Endodermal cell (in vitro differentiated cells): Measurements from ENCODE around the gene NELFCD. TPM values are rescaled to one million over a fixed set of nuclear protein-coding genes. Genes with fewer than 3 reads are reported as not detected.

Experiments used
- DNase-seq: peaks from one replicate; pipeline ENCODE4 v3.0.0-alpha.2; 2017
- H3K27ac ChIP-seq: 2 replicates; pipeline ENCODE4 v1.5.1; 2013; ENCODE audit warnings: mild to moderate bottlenecking, low read depth, low read length, moderate library complexity
- H3K27me3 ChIP-seq: 2 replicates; pipeline ENCODE4 v1.6.1; 2013; ENCODE audit warnings: mild to moderate bottlenecking, low read length, moderate library complexity; ENCODE audit not compliant: insufficient read depth, control insufficient read depth, poor library complexity, severe bottlenecking
- H3K36me3 ChIP-seq: 2 replicates; pipeline ENCODE4 v1.7.0; 2013; ENCODE audit warnings: mild to moderate bottlenecking, low read length, moderate library complexity; ENCODE audit not compliant: control insufficient read depth, insufficient read depth
- H3K4me1 ChIP-seq: one replicate; pipeline ENCODE4 v1.7.0; 2013; ENCODE audit warnings: low read length; ENCODE audit not compliant: control insufficient read depth, insufficient read depth
- H3K4me3 ChIP-seq: 2 replicates; pipeline ENCODE4 v1.5.1; 2013; ENCODE audit warnings: mild to moderate bottlenecking, low read length, moderate library complexity
- H3K9ac ChIP-seq: 2 replicates; pipeline ENCODE4 v1.6.1; 2013; ENCODE audit warnings: mild to moderate bottlenecking, low read length, moderate library complexity; ENCODE audit not compliant: poor library complexity, severe bottlenecking; ENCODE audit errors: extremely low read depth
- H3K9me3 ChIP-seq: 2 replicates; pipeline ENCODE4 v1.6.1; 2013; ENCODE audit warnings: mild to moderate bottlenecking, low read length, moderate library complexity; ENCODE audit not compliant: control insufficient read depth
- H3K27ac Mint-ChIP-seq: 2 replicates; pipeline ENCODE4 v1.8.0; 2020; ENCODE audit warnings: mixed read lengths
- H3K27me3 Mint-ChIP-seq: 2 replicates; pipeline ENCODE4 v1.8.0; 2021; ENCODE audit warnings: mild to moderate bottlenecking, mixed read lengths; ENCODE audit not compliant: insufficient read depth
- H3K36me3 Mint-ChIP-seq: 2 replicates; pipeline ENCODE4 v1.8.0; 2020; ENCODE audit warnings: low read depth, mixed read lengths
- H3K4me1 Mint-ChIP-seq: 2 replicates; pipeline ENCODE4 v1.8.0; 2020; ENCODE audit warnings: mixed read lengths
- H3K4me3 Mint-ChIP-seq: 2 replicates; pipeline ENCODE4 v1.8.0; 2020; ENCODE audit warnings: mild to moderate bottlenecking, moderate library complexity, mixed read lengths
- H3K9me3 Mint-ChIP-seq: 2 replicates; pipeline ENCODE4 v1.8.0; 2020; ENCODE audit warnings: mild to moderate bottlenecking, mixed read lengths
- WGBS, 2 experiments: methylation state at CpG; one replicate each; pipeline versions ENCODE4 v1.1.5 to v1.1.7; 2013; ENCODE audit warnings: missing lambda C conversion rate in 2 of 2, mixed read lengths in 1 of 2; ENCODE audit not compliant: insufficient coverage in 1 of 2, insufficient read length in 1 of 2; 5-methylcytosine and 5-hydroxymethylcytosine counted together
- total RNA-seq, 2 donors: library from RNA; stranded (reverse); fragmentation: NEBNext Ultra II Directional in 1 of 2; extraction: Animal tissue kit (Norgen Biotek cat#: 25700) in 1 of 2; gene quantifications; 2 replicates in 1 of 2; 3 replicates in 1 of 2; pipeline ENCODE4 v1.2.1, GENCODE V29; 2021
- TF ChIP-seq, protein P1 (sequence below): fragments of 200-600 bp; sonication (generic); conservative IDR thresholded peaks from 2 replicates; pipeline ENCODE4 v1.5.0; 2021; ENCODE audit warnings: antibody characterized with exemption, mild to moderate bottlenecking

Gene NELFCD
- total RNA-seq, 2 donors from 2014 or later = 66.6 to 72.5 TPM

DNA sequence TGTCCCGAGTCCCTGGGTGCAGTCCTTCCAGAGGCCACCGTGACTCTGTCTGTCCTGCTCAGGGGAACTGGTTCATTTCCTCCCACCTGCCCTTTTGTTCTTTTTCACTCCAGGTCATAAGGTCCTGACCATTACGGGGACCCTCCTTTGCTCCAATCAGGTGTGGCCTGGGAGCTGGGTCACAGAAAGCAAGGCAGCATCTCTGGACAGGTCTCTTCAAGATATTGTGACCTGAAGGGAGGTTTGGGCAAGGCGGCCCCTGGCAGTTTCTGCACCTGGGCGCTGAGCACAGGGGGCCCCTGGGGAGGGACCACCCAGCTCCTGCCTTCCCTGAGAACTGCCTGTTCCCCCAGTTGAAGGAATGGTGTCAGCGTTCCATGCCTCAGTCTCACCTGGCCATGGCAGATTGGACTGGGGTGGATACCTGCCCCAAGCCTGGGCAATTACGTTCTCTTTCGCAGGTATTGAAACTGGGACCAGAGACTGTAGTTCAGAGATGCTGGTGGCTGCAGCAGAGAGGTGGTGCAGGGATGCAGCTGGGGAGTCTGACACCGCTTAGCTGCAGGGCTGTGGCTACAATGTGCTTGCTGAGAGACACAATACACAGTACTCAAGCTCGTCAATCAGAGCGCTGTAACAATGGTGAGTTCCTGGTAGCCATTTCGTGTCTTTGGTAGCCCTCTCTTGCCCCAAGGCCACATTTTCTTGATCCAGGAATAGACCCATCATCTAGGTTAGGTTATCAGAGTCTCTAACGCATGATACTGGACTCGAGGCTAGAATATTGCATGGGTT, 15.6 kb upstream of the NELFCD start:
- H3K4me3 Mint-ChIP-seq = no peak overlapping the region
- no peak overlapping the region for H3K9ac ChIP-seq
- no peak overlapping the region for H3K27ac ChIP-seq
- H3K9me3 Mint-ChIP-seq = peaks cover 7% of the 10 kb centered on the region
- H3K27ac Mint-ChIP-seq = no peak overlapping the region
- no peaks in the 10 kb centered on the region for H3K36me3 ChIP-seq
- peaks cover 7% of the 10 kb centered on the region for H3K9me3 ChIP-seq
- TF ChIP-seq, protein P1, sequence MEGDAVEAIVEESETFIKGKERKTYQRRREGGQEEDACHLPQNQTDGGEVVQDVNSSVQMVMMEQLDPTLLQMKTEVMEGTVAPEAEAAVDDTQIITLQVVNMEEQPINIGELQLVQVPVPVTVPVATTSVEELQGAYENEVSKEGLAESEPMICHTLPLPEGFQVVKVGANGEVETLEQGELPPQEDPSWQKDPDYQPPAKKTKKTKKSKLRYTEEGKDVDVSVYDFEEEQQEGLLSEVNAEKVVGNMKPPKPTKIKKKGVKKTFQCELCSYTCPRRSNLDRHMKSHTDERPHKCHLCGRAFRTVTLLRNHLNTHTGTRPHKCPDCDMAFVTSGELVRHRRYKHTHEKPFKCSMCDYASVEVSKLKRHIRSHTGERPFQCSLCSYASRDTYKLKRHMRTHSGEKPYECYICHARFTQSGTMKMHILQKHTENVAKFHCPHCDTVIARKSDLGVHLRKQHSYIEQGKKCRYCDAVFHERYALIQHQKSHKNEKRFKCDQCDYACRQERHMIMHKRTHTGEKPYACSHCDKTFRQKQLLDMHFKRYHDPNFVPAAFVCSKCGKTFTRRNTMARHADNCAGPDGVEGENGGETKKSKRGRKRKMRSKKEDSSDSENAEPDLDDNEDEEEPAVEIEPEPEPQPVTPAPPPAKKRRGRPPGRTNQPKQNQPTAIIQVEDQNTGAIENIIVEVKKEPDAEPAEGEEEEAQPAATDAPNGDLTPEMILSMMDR = no peak
- H3K36me3 Mint-ChIP-seq = no peaks in the 10 kb centered on the region
- H3K4me1 ChIP-seq = no peaks in the 10 kb centered on the region
- peaks cover 2% of the 10 kb centered on the region for H3K27me3 Mint-ChIP-seq
- WGBS, 2 experiments = 74 to 84% methylated on average over 12 to 14 of the region's 14 CpGs
- no peaks in the 10 kb centered on the region for H3K4me1 Mint-ChIP-seq
- no peaks in the 10 kb centered on the region for H3K27me3 ChIP-seq
- DNase-seq = no peak
- H3K4me3 ChIP-seq = no peak overlapping the region

- Histone ChIP-seq H3K4me3 (no peak overlapping the region), H3K36me3 (no peaks in the 10 kb centered on the region), H3K9me3 (peaks cover 7% of the 10 kb centered on the region), H3K27me3 (no peaks in the 10 kb centered on the region), H3K27ac (no peak overlapping the region), H3K9ac (no peak overlapping the region), H3K4me1 (no peaks in the 10 kb centered on the region)
- Mint-ChIP-seq H3K4me3 (no peak overlapping the region), H3K4me1 (no peaks in the 10 kb centered on the region), H3K27ac (no peak overlapping the region), H3K27me3 (peaks cover 2% of the 10 kb centered on the region), H3K36me3 (no peaks in the 10 kb centered on the region), H3K9me3 (peaks cover 7% of the 10 kb centered on the region)
- 92 to 97% methylated on average over 9 to 10 of the region's 10 CpGs for WGBS, 2 experiments
- DNase-seq = no peak
- TF ChIP-seq, protein P1 = no peak
These were observed 13.2 kb upstream of the NELFCD start for GRCh38 chr20:58967652-58968429.

DNA sequence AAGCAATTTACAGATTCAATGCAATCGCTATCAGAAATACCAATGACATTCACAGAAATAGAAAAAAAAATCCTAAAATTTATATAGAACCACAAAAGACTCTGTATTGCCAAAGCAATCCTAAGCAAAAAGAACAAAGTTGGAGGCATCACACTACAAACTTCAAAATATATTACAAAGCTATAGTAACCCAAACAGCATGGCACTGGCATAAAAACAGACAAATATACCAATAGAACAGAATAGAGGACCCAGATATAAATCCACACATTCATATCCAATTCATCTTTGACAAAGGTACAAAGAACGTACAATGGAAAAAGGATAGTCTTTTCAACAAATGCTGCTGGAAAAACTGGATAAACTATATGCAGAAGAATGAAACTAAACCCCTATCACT, 11.6 kb upstream of the NELFCD start:
- H3K9ac ChIP-seq = no peak overlapping the region
- Mint-ChIP-seq H3K9me3 (peaks cover 7% of the 10 kb centered on the region), H3K27ac (no peak overlapping the region), H3K27me3 (peaks cover 2% of the 10 kb centered on the region), H3K4me3 (no peak overlapping the region), H3K36me3 (no peaks in the 10 kb centered on the region), H3K4me1 (no peaks in the 10 kb centered on the region)
- H3K36me3 ChIP-seq = no peaks in the 10 kb centered on the region
- 74% methylated on average over 2 of the region's 2 CpGs; no CpG with 5 or more reads in 1 of the 2 experiments for WGBS, 2 experiments
- H3K4me3 ChIP-seq = no peak overlapping the region
- H3K27me3 ChIP-seq = no peaks in the 10 kb centered on the region
- TF ChIP-seq, protein P1 = no peak
- H3K4me1 ChIP-seq = no peaks in the 10 kb centered on the region
- no peak for DNase-seq
- H3K27ac ChIP-seq = no peak overlapping the region
- H3K9me3 ChIP-seq = peaks cover 7% of the 10 kb centered on the region
